HEK293T (cell line): Measurements from ENCODE around the gene ZIC1.

Source experiments
- ARNT ChIP-seq: fragments of 450-650 bp; IDR thresholded peaks from 2 replicates; pipeline ENCODE4 v1.6.1; 2017; ENCODE audit warnings: mild to moderate bottlenecking
- BHLHE40 ChIP-seq: fragments of 450-650 bp; IDR thresholded peaks from 2 replicates; pipeline ENCODE4 v1.6.1; 2016; ENCODE audit warnings: mild to moderate bottlenecking, moderate library complexity, borderline replicate concordance
- ELF4 ChIP-seq: fragments of 450-650 bp; IDR thresholded peaks from 2 replicates; pipeline ENCODE4 v1.6.1; 2017; ENCODE audit warnings: antibody characterized with exemption
- LEF1 ChIP-seq: fragments of 450-650 bp; IDR thresholded peaks from 2 replicates; pipeline ENCODE4 v1.6.1; 2017; ENCODE audit warnings: mild to moderate bottlenecking, borderline replicate concordance
- PKNOX1 ChIP-seq: fragments of 450-650 bp; IDR thresholded peaks from 2 replicates; pipeline ENCODE4 v1.6.1; 2016
- SP1 ChIP-seq: fragments of 450-650 bp; IDR thresholded peaks from 2 replicates; pipeline ENCODE4 v1.6.1; 2017
- SUZ12 ChIP-seq: fragments of 450-650 bp; IDR thresholded peaks from 2 replicates; pipeline ENCODE4 v1.6.1; 2016; ENCODE audit warnings: mild to moderate bottlenecking
- ZNF384 ChIP-seq: fragments of 450-650 bp; IDR thresholded peaks from 2 replicates; pipeline ENCODE4 v1.6.1; 2016

GRCh38 chr3:147411815-147412241 is 2.7 kb downstream of the ZIC1 start:
- TF ChIP-seq ELF4 (no peak), ZNF384 (no peak), SP1 (no peak), BHLHE40 (no peak), LEF1 (no peak), PKNOX1 (no peak), SUZ12 (no peak), ARNT (no peak)
